IPS DF 6.9 (cell line): ENCODE results near the gene CISD2.
"Not testable (repeated sequence)": the region's sequence is repeated elsewhere in the genome, so short reads cannot be mapped to it uniquely, and the experiment has no call there.

Experiments
- DNase-seq: peaks from one replicate; pipeline ENCODE4 v3.0.0-alpha.2; 2013; ENCODE audit warnings: low read depth, low spot score
- H3K27ac ChIP-seq: one replicate; pipeline ENCODE4 v1.5.1; 2013; ENCODE audit warnings: low read length, control low read depth
- H3K27me3 ChIP-seq: 2 replicates; pipeline ENCODE4 v1.6.1; 2013; ENCODE audit warnings: mild to moderate bottlenecking, low read length; ENCODE audit not compliant: control insufficient read depth, insufficient read depth
- H3K36me3 ChIP-seq: 2 replicates; pipeline ENCODE4 v1.6.1; 2013; ENCODE audit warnings: low read length; ENCODE audit not compliant: control insufficient read depth, insufficient read depth
- H3K4me1 ChIP-seq: 2 replicates; pipeline ENCODE4 v1.6.1; 2013; ENCODE audit warnings: low read length; ENCODE audit not compliant: control insufficient read depth, insufficient read depth
- H3K4me3 ChIP-seq: 2 replicates; pipeline ENCODE4 v1.5.1; 2013; ENCODE audit warnings: mild to moderate bottlenecking, low read length
- H3K9me3 ChIP-seq: 2 replicates; pipeline ENCODE4 v1.6.1; 2013; ENCODE audit warnings: low read length, inconsistent platforms; ENCODE audit not compliant: control insufficient read depth, insufficient read depth
- WGBS: extraction: QIAGEN DNeasy Blood & Tissue Kit; methylation state at CpG from one replicate; pipeline ENCODE4 v1.1.7; 2013; ENCODE audit warnings: mixed read lengths, missing lambda C conversion rate; ENCODE audit not compliant: insufficient read length, insufficient coverage; 5-methylcytosine and 5-hydroxymethylcytosine counted together

CISD2 gene

DNA sequence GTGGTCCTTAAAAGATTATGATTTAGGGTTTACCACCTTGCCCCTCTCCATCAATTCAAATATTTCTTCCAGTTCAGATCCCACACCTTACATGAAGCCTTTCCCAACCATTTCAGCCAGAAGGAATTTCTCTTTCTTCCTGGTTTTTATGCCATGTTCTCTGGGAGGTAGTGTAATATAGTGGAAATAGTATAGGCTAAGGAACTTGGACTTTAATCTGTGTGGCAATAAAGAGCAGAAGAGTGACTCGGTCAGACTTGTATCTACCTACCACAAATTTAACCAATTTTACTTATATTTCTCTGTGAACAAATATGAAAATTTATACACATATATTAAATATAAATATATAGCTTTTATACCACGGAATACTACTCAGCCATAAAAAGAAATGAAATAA, 18.4 kb upstream of the CISD2 start:
- H3K27me3 ChIP-seq: no peaks in the 10 kb centered on the region
- no peak overlapping the region for H3K27ac ChIP-seq
- no peak overlapping the region for H3K4me3 ChIP-seq
- no peak for DNase-seq
- no peaks in the 10 kb centered on the region for H3K9me3 ChIP-seq
- H3K4me1 ChIP-seq: no peaks in the 10 kb centered on the region
- WGBS: no CpG with 5 or more reads among the region's 2 CpGs
- no peaks in the 10 kb centered on the region for H3K36me3 ChIP-seq

GRCh38 chr4:102858828-102859464, 9.8 kb upstream of the CISD2 start:
- no peak overlapping the region for H3K4me3 ChIP-seq

DNA sequence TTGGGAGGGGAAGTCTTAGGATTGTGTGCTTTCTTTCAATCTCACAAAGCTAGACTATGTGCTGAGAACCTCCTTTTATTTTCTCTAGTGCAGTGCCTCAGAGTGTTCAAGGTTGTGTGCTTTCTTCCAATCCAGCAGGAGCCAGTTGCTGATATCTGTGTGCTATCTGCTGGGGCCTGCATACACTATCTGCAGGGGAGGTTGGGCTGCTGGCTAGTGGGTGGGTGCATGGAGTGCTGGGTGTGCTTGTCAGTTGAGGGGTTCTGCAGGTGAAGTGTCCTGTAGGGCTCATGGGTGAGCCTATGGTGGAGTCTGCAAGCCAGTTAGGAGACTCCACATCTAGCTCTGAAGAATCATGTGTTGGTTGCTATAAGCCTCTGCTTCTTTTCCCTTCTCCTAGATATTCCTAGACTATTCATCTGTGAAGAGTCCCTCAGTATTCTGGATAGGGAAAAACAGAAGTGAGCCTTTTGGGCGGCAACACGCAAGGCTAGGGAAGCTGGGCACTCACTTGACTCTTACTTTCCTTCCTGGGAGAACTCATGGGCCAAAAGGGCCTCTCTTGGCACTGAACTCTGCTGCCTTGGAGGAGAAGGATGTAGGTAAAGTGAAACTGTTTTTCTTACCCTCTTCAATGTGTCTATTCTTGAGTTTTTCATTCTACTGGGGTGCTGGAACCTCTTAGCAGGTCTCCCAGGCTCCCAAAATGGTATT, 8.0 kb upstream of the CISD2 start:
- H3K4me1 ChIP-seq: no peaks in the 10 kb centered on the region
- no peaks in the 10 kb centered on the region for H3K27me3 ChIP-seq
- DNase-seq: no peak
- no peaks in the 10 kb centered on the region for H3K36me3 ChIP-seq
- WGBS: no CpG with 5 or more reads among the region's 2 CpGs
- no peaks in the 10 kb centered on the region for H3K9me3 ChIP-seq
- H3K4me3 ChIP-seq: no peak overlapping the region
- H3K27ac ChIP-seq: no peak overlapping the region

More at GRCh38 chr4:102858828-102859464, 9.8 kb upstream of the CISD2 start:
- no peaks in the 10 kb centered on the region for H3K4me1 ChIP-seq
- no peak overlapping the region for H3K27ac ChIP-seq
- no peaks in the 10 kb centered on the region for H3K36me3 ChIP-seq
- no peaks in the 10 kb centered on the region for H3K9me3 ChIP-seq
- WGBS: 100% methylated on average over 1 of the region's 2 CpGs
- H3K27me3 ChIP-seq: no peaks in the 10 kb centered on the region
- no peak for DNase-seq

GRCh38 chr4:102862016-102862415, 6.8 kb upstream of the CISD2 start:
- Histone ChIP-seq H3K4me3 (no peak overlapping the region), H3K27ac (no peak overlapping the region), H3K9me3 (no peaks in the 10 kb centered on the region), H3K27me3 (no peaks in the 10 kb centered on the region), H3K36me3 (no peaks in the 10 kb centered on the region), H3K4me1 (no peaks in the 10 kb centered on the region)
- WGBS: no CpG with 5 or more reads among the region's 1 CpG
- DNase-seq: no peak

- Histone ChIP-seq H3K27ac (no peak overlapping the region), H3K4me3 (no peak overlapping the region), H3K9me3 (no peaks in the 10 kb centered on the region), H3K36me3 (no peaks in the 10 kb centered on the region), H3K27me3 (no peaks in the 10 kb centered on the region), H3K4me1 (no peaks in the 10 kb centered on the region)
- DNase-seq: no peak
- WGBS: no CpG with 5 or more reads among the region's 1 CpG
Observed at GRCh38 chr4:102862747-102863146, 6.0 kb upstream of the CISD2 start.

DNA sequence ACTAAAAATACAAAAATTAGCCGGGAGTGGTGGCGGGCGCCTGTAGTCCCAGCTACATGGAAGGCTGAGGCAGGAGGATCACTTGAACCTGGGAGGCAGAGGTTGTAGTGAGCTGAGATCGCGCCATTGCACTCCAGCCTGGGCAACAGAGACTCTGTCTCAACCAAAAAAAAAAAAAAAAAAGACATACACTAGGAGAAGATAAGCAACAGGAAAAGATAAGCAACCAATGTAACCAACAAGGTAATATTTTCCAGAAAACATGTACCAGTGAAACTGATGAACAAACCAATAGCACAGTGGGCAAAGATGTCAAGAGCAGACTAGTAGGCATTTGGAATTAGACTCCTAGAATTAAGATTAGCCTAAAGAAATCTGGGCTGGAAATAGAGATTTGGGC, 3.5 kb upstream of the CISD2 start:
- H3K4me1 ChIP-seq, H3K27ac ChIP-seq, H3K36me3 ChIP-seq, H3K9me3 ChIP-seq, H3K4me3 ChIP-seq, DNase-seq, H3K27me3 ChIP-seq: not testable (repeated sequence)
- no CpG with 5 or more reads among the region's 5 CpGs for WGBS

GRCh38 chr4:102867278-102868152, 1.3 kb upstream of the CISD2 start:
- H3K27me3 ChIP-seq: no peaks in the 10 kb centered on the region
- no peaks in the 10 kb centered on the region for H3K9me3 ChIP-seq
- no CpG with 5 or more reads among the region's 12 CpGs for WGBS
- H3K27ac ChIP-seq: no peak overlapping the region
- no peak for DNase-seq
- H3K36me3 ChIP-seq: no peaks in the 10 kb centered on the region
- no peaks in the 10 kb centered on the region for H3K4me1 ChIP-seq
- H3K4me3 ChIP-seq: no peak overlapping the region; the same call in 1 of the 2 replicates

DNA sequence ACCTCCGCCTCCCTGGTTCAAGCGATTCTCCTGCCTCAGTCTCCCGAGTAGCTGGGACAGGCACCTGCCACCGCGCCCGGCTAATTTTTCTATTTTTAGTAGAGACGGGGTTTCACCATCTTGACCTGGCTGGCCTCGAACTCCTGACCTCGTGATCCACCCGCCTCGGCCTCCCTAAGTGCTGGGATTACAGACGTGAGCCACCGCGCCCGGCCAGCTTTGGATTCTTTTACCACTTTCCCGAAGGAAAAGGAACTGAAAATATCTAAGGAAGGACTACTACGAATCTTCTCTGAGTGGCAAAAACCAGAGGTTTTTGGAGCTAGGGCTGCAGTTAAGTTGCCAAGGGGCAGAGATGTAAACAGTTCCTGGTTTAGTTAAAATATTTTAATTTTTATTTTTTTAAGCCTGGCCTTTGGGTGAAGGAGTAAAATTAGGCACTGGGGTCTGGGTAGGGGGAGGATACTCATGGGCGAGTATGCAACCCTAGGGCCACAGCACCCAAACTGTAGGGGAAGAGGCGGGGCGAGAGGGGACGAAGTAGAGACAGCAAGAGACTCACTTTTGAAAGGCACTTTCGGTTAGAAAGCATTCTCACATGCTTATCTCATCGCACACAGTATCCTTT, 525 bp upstream of the CISD2 start:
- Histone ChIP-seq H3K27me3 (no peaks in the 10 kb centered on the region), H3K9me3 (no peaks in the 10 kb centered on the region), H3K4me3 (peak overlapping the region; percentile 62), H3K27ac (no peak overlapping the region), H3K4me1 (no peaks in the 10 kb centered on the region), H3K36me3 (no peaks in the 10 kb centered on the region)
- no peak for DNase-seq
- no CpG with 5 or more reads among the region's 23 CpGs for WGBS

GRCh38 chr4:102869569-102870197, 891 bp downstream of the CISD2 start:
- no peaks in the 10 kb centered on the region for H3K27me3 ChIP-seq
- WGBS: no CpG with 5 or more reads among the region's 19 CpGs
- no peak overlapping the region for H3K27ac ChIP-seq
- no peaks in the 10 kb centered on the region for H3K36me3 ChIP-seq
- no peaks in the 10 kb centered on the region for H3K9me3 ChIP-seq
- DNase-seq: no peak
- no peaks in the 10 kb centered on the region for H3K4me1 ChIP-seq
- H3K4me3 ChIP-seq: peak overlapping the region; percentile 67; the same call in 1 of the 2 replicates

- Histone ChIP-seq H3K4me1 (no peaks in the 10 kb centered on the region), H3K9me3 (no peaks in the 10 kb centered on the region), H3K4me3 (no peak overlapping the region), H3K36me3 (no peaks in the 10 kb centered on the region; the same call in 1 of the 2 replicates), H3K27ac (no peak overlapping the region), H3K27me3 (no peaks in the 10 kb centered on the region)
- DNase-seq: no peak
- no CpG with 5 or more reads among the region's 2 CpGs for WGBS
Observed at GRCh38 chr4:102871772-102872171, 3.0 kb downstream of the CISD2 start.
